ENCODE results near the gene TOGARAM2.
"Not testable (repeated sequence)": the region's sequence is repeated elsewhere in the genome, so short reads cannot be mapped to it uniquely, and the experiment has no call there.

DNA sequence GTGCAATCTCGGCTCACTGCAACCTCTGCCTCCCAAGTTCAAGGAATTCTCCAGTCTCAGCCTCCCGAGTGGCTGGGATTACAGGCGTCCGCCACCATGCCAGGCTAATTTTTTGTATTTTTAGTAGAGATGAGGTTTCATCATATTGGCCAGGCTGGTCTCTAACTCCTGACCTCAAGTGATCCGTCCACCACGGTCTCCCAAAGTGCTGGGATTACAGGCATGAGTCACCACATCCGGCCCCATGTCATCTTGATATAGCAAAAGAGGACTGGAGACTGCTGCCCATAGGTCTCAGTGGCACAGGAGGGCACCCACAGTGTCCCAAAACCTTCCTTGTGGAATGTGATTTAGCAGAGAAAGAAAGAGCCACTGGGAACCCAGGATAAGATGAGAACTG is 109.2 kb downstream of the TOGARAM2 start:
- TF ChIP-seq, protein P1, sequence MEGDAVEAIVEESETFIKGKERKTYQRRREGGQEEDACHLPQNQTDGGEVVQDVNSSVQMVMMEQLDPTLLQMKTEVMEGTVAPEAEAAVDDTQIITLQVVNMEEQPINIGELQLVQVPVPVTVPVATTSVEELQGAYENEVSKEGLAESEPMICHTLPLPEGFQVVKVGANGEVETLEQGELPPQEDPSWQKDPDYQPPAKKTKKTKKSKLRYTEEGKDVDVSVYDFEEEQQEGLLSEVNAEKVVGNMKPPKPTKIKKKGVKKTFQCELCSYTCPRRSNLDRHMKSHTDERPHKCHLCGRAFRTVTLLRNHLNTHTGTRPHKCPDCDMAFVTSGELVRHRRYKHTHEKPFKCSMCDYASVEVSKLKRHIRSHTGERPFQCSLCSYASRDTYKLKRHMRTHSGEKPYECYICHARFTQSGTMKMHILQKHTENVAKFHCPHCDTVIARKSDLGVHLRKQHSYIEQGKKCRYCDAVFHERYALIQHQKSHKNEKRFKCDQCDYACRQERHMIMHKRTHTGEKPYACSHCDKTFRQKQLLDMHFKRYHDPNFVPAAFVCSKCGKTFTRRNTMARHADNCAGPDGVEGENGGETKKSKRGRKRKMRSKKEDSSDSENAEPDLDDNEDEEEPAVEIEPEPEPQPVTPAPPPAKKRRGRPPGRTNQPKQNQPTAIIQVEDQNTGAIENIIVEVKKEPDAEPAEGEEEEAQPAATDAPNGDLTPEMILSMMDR (IDR thresholded peaks at IDR 0.05; ENCODE audit: low read depth, low read length), result not testable (repeated sequence)
- not testable (repeated sequence) for TF ChIP-seq EZH2phosphoT487 (IDR thresholded peaks at IDR 0.05; ENCODE audit: low read depth)

All from OCI-LY3 (cell line).